Stimulated activated CD4-positive, alpha-beta T cell treated with anti-CD3 and anti-CD28 coated beads, Interleukin-15, amount 100 ng/mL, for 1 hour (primary cell): ENCODE results near the gene HOXC5.

Experiments used
- DNase-seq, 2 donors: peaks; one replicate each; pipeline ENCODE4 v3.0.0-alpha.2; 2020; ENCODE audit warnings: low read depth in 1 of 2, low spot score in 1 of 2

The HOXC5 gene

GRCh38 chr12:54045401-54045800, 12.6 kb downstream of the HOXC5 start:
- no peak for DNase-seq

- no peak for DNase-seq
Measured at GRCh38 chr12:54045868-54046521, 13.1 kb downstream of the HOXC5 start.

DNA sequence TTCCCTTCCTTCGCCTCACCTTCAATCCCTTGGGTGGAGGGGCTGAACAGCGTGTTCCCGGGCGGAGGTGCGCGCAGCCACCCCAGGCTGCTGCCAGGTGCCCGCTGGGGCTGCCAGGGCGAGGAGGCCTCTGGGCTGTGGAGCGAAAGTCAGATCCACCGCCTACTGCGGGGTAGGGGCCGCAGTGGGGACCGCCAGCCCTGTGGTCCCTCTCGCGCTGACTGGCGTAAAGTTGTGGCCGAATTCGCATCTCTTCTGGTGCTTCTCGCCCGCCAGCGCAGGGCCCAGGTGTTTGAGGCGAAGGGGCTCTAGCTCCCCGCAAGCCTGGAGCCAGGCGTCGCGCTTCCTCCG, 13.9 kb downstream of the HOXC5 start:
- DNase-seq = no peak

- DNase-seq = no peak
Measured at GRCh38 chr12:54047160-54047963, 14.5 kb downstream of the HOXC5 start.

GRCh38 chr12:54047964-54048303, 15.1 kb downstream of the HOXC5 start:
- no peak for DNase-seq

- DNase-seq = no peak
Measured at GRCh38 chr12:54048406-54049093, 15.7 kb downstream of the HOXC5 start.

DNA sequence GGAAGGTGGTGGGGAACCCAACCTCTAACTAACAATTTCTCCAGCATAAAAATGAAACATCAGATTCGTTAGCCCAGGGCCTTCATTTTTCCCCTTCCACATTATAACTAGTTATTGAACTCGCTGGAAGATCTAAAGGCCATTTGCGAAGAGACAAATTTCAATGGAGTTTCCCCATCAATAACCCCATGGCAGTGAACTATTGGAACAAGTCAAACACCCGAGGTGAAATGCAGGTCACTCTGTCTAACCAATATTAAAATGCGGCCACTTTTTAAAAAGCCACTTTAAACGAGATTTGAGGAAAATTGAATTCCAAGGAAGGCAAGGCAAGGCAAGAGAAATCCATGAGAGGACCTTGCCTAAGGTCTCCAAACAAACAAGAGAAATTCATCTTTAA, 16.3 kb downstream of the HOXC5 start:
- DNase-seq = no peak

DNA sequence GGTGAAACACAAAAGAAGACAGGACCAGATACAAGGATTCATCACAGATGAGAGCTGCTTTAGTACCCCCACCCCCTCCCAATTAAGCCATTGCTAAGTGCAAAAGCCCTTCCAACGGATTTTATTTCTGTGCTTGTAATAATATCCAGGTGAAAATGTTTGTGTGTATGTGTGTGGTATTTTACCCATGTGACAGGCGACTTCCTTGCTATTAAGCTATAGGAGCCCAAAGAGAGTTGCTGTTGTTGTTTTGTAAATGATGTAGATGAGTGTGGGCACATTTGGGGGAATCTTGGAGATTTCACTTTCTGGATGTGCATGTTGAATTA, 17.6 kb downstream of the HOXC5 start:
- DNase-seq = no peak

DNA sequence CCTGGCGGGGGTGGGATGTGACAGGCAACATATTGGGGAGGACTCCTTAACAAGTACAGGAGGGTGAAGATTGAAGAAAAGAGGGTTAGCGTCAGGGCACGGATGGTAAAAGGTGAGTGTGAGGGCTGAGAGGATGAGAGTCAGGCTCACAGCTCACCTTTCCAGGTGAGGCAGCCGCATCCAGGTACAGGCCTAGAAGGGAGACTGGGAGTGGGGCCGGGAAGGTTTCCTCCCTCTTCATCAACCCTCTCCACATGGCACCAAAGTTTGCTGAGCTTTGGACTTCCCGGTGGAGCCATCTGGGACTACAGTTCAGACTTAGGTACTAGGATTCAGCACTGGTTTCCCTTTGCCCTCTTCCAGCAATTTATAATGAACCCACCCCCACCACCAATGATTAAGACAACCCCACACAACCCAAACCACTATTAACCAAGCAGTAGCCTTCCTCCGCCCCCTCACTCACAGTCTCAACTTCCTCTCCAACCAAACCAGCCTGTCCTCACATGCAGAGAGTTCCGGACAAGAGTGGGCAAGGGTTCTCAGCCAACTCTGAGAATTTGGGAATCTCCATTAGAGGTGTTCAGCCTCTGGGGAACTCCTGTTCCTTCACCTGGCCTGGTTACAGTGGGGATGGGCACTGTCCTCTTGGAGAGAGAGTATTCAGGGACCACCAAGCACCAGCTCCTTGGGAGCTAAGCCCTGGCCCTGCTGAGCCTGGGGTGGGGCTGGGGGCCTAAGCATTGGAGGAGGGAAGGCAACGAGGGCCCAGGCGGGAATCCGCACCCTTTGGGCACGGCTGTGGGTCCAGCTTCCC, 18.4 kb downstream of the HOXC5 start:
- no peak for DNase-seq

DNA sequence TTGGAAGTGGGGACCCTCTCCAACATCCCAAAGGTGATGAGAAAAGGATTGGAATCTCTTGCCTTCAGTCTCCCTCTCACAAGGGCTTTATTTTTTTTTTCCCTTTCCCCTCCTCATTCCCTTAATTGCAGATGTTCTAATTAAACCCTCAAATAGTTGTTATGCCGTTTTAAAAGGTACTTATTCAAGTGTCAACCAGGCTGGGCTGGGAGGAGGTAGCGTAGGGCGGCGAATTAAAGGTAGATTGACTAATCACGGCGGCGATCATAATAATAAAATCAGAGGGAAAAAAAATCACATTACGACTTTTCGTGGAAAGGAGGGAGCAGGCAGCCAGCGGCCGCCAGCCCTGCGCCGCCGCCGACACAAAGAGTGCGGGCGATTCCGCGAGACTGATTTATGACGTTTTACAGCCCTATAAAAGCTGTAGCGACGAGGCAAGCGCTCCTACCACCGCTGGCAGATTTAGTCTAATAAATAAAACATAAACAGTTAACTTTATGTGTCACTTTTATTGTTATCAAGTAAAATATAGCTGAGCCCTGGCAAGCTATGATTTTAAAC, 19.1 kb downstream of the HOXC5 start:
- no peak for DNase-seq

DNA sequence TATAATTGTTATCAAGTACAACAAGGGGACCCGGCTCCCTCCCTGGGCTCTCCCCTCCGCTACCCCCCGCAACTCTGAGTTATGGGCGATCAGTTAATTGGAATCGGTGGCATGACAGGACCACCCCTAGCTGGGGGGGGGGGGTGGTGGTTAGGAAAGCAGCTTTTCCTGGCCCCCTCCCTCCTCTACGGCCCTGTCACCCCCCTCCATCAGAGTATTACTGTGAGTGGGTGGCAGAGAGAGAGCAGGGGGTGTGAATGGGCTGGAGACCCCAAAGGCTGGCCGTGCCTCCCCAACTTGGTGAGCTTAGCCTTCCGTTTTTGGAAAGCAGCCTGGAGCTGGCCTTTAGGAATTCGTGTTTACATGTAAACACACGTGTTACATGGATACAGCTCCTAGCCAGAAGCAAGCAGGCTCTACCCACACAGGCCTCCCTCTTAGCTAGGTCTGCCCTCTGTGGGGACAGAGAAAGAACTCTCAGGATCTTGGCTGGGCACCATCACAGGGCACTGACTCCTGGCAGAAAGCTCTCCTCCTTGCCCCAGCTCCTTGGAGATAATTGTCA, 19.7 kb downstream of the HOXC5 start:
- DNase-seq = no peak

DNA sequence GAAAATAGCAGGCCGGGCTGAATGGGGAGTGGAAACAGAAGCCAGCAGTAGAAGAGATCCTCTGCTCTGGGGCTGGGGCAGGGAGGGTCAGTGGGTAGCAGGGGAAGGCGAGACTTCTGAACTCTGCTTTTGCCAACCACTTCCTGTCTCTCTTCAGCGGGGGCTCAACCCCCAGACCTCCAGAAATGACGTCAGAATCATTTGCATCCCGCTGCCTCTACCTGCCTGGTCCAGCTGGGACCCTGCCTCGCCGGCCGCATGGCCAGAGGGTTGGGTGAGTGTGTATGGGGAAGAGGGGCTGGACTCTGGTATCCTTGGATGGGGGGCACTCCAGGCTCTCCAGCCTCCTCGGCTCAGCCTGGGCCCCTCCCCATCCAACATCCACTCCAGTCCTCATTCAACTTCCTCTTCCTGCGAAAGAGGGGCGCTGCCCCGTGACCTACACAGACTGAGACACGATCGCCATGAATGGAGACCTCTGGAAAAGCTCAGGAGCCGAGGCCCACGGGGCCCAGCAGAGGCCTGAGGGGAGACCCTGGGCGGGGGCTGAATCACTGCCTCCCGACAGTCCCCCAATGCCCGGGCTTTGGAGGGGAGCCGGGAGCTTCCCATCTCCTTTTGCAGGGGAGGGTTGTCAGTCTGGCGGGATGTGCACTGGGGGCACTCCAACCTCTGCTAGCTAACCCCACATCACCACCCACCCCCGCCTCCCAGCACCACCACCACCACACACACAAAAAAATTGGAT, 20.3 kb downstream of the HOXC5 start:
- DNase-seq = no peak

- DNase-seq = no peak
Measured at GRCh38 chr12:54053751-54054741, 21.2 kb downstream of the HOXC5 start, which contains the start of gene HOXC4. Gene HOXC4 (plus strand): TSS chr12:54053835. CDS start chr12:54053923, 88 bp downstream.

GRCh38 chr12:54054742-54055194, 21.9 kb downstream of the HOXC5 start:
- DNase-seq = no peak

GRCh38 chr12:54055552-54055951, 22.7 kb downstream of the HOXC5 start:
- no peak for DNase-seq

DNA sequence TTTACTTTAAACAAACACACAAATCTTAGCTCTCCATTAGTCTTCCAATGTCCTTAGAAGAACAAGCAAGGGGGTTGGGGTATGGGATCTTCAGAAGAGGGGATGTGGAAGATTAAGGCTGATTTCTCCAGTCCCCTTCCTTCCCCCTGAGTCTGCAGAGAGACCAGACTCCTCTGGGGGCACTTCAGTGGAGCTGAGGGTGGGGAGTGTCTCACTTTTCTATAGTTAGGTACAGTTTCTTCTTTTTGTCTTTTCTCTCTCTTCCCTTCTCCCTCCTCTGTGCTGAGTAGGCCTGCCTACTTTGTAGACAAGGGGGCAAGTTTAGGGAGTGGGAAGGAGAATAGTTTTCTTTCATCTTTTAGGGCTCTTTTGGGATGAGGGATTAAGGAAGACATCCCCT, 23.3 kb downstream of the HOXC5 start:
- no peak for DNase-seq

GRCh38 chr12:54058128-54058768, 25.4 kb downstream of the HOXC5 start:
- no peak for DNase-seq

DNA sequence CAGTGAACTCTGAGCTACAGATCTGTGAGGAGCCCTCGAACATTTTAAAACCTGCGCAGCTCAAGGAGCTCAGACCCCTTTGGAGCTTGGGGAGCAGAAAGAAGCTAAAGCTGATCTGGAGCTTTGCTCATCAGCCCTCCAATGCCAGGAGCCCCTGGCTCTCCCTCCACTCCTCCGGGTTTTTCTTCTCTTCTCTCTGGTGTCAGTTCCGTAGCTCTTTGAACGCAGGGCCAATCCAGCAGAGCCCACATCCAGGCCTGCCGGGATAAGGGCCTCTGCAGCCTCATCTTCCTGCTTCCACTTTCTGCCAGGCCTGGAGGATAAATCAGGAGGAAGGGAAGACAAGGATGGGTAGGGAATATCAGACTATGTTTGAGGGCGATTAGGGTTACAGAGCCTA, 26.8 kb downstream of the HOXC5 start:
- no peak for DNase-seq
